Stimulated activated CD8-positive, alpha-beta memory T cell treated with anti-CD3 and anti-CD28 coated beads, Interleukin-2, amount 100 ng/mL, for 48 hours (primary cell): ENCODE measurements around the gene SCGB3A2.
"Not testable (repeated sequence)": the region's sequence is repeated elsewhere in the genome, so short reads cannot be mapped to it uniquely, and the experiment has no call there.

Source experiments
- DNase-seq, 2 donors: peaks; one replicate each; pipeline ENCODE4 v3.0.0-alpha.2; 2020; ENCODE audit warnings: low read depth in 2 of 2

SCGB3A2 gene

DNA sequence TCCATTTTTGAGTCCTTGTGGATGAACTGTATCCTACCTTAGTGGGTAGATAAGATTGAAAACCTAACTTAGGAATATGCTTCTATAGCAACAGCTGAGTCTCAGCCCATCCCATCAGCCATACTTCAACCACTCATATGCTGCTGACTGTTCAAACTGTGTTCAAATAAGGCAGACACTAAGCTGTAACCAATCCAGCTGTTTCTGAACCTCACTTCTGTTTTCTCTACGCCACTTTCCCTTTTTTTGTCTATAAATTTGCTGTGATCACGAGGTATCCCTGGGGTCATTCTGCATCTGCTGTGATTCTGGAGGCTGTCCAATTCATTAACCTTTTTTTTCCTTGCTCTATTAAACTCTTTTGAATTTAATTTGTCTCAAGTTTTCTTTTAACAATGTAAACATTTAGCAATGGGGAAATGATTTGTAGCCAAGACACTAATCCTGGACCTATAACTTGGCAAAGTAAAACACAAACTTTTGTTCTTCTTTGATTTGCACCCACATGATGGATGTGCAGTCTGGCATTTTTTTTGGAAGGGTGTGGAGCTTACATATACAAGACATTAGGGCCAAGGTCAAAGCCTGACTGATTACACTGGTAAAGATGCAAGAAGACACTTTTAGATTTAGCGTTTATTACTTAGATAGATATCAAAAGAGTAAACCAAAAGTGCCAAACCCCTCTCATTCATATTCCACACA is 14.9 kb upstream of the SCGB3A2 start:
- no peak for DNase-seq

GRCh38 chr5:147869112-147869511 is 9.4 kb upstream of the SCGB3A2 start:
- no peak for DNase-seq

GRCh38 chr5:147869892-147870291 is 8.6 kb upstream of the SCGB3A2 start:
- DNase-seq = not testable (repeated sequence)

GRCh38 chr5:147871980-147872549 is 6.4 kb upstream of the SCGB3A2 start:
- not testable (repeated sequence) for DNase-seq

DNA sequence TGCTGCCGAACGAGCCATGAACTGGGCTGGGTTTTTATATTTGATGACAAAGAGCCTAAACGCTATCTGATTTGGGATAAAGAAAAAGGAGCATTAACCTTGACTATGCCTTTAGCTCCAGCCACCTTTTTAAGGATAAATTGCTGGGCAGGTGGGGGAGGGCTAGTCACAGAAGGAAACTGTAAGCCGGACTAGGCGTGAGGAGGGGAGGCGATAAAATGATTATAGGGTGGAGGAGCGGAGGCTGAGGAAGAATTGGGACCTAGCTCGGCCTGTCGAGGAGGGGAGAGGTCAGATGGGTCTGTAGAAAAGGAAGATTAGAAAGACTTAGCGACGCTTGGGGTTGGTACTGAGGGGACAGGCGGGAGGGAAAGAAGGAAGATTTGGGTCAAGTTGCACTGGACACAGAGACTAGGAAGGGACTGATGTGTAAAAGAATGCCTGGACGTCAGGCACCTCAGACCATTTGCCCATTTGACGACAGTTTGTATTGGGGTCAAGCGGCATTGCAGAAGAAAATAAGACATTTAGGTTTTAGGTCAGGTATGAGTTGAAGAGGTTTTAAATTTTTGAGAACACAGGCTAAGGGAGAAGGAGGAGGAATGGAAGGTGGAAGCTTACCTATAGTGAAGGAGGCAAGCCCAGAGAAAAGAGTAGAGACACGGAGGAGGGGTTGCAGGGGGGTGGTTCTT is 5.6 kb upstream of the SCGB3A2 start:
- DNase-seq = not testable (repeated sequence)

- DNase-seq = not testable (repeated sequence)
These were observed 4.2 kb upstream of the SCGB3A2 start for GRCh38 chr5:147874118-147874875.

- DNase-seq = no peak
These were observed 3.6 kb upstream of the SCGB3A2 start for GRCh38 chr5:147874910-147875367.

- DNase-seq = no peak
These were observed 2.4 kb upstream of the SCGB3A2 start for GRCh38 chr5:147876141-147876540.

- DNase-seq = no peak
These were observed 1.9 kb upstream of the SCGB3A2 start for GRCh38 chr5:147876626-147877025.

GRCh38 chr5:147879784-147880183 is 1.3 kb downstream of the SCGB3A2 start:
- no peak for DNase-seq

- DNase-seq = no peak
These were observed 2.0 kb downstream of the SCGB3A2 start for GRCh38 chr5:147880487-147880886.

- no peak for DNase-seq
These were observed 4.2 kb downstream of the SCGB3A2 start for GRCh38 chr5:147882586-147883313.

DNA sequence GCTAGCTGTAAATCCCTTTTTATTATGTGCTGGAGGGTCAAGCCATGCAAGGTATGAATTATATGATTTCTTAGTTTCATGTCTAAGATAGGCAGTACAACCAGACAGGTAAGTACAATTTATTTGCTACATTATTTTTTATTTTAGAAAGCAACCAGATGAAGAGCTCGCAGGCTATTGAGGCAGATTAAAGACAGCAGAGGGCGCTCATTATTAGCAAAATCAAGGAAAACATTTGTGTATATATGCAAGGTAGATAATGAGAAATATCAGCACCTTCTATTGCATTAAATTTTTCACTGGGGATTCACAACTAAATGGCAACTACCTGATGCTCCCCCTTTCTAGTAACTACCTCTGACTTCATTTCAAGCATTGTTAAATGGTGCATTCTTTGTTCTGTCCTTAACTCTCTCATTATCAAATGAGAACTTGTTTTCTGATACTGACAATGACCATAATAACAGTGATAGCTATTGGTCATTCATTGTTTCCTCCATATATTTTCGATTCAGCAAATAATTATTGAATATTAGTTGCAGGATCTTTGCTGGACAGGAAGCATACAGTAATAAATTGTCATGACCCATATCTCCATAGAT is 8.6 kb downstream of the SCGB3A2 start:
- DNase-seq = no peak

- DNase-seq = no peak
These were observed 9.4 kb downstream of the SCGB3A2 start for GRCh38 chr5:147887930-147888329.

- DNase-seq = no peak
These were observed 14.3 kb downstream of the SCGB3A2 start for GRCh38 chr5:147892696-147893296.

DNA sequence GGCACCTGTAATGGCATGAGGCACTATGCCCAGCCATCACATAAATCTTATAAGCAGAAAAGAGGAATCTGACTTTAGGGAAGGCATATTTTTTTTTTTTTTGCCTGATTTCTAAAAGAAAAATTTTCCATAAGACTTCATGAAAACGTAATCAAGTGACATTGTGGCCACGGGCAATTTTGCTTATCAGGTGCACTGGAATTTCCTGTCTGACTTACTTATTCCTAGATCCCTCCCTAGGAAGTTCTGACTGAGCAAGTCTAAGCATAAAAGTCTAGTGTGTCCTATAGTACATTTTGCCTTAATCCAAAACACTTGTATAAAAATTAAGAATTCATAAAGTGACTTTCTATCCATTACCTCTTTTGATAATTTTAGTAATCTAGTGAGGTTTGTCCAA is 15.3 kb downstream of the SCGB3A2 start:
- no peak for DNase-seq

GRCh38 chr5:147895864-147896263 is 17.4 kb downstream of the SCGB3A2 start:
- no peak for DNase-seq

DNA sequence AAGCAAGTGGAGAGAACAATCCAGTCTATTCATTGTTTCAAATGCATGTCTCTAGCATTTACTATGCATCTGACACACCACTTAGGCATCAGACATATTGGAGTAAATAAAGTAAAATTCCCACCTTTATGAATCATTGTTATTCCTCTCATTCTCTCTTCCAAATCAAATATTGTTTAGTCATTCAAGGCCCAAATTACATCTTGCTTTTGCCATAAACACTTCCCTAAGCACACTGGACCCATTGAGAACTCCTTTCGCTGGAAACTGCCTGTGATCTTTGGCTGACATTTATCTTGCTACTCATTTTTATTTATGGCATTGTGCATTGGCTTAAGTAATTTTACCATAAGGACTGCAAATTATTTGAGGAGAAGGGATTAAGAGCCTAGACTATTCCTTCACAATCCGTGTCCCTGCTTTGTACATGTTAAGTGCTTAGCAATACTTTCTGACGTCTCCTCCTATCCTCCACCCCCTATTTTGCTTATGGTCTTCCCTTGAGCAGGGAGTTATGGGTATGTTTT is 20.4 kb downstream of the SCGB3A2 start:
- DNase-seq = no peak

- no peak for DNase-seq
These were observed 23.1 kb downstream of the SCGB3A2 start for GRCh38 chr5:147901599-147902039.

DNA sequence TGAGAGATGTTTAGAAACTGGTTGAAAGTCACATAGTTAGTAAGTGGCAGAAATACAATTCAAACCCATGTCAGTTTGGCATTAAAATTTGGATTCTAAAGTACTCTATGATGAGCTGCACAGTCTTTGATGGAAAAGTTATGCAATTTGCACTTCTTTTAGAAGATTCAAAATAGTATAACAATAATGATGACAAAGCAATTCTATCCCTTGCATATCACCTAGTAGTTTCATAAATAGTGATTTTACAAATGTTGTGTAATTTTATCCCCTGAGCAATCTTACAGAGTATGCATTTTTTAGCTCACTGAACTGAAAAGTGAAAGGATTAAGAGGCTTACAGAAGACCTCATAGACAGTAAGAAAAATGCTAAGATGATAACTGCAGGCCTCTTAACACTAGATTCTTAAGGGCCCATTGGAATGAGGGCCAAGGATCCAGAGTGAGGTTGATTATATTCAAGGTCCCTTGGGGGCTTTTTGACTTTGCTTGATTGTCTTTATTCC is 24.2 kb downstream of the SCGB3A2 start:
- no peak for DNase-seq
